H9 (cell line): ENCODE results near the gene VOPP1. TPM values are rescaled to one million over a fixed set of nuclear protein-coding genes. Genes with fewer than 3 reads are reported as not detected.

Experiments used
- DNase-seq: peaks from one replicate; pipeline ENCODE4 v3.0.0-alpha.2; 2017
- H2AFZ ChIP-seq: one replicate; pipeline ENCODE4 v1.6.1; 2013; ENCODE audit warnings: mild to moderate bottlenecking, low read length, control low read depth, moderate library complexity
- H2AK5ac ChIP-seq: 2 replicates; pipeline ENCODE4 v1.6.1; 2013; ENCODE audit warnings: low read length, control low read depth, mixed read lengths; ENCODE audit not compliant: insufficient read length
- H2BK120ac ChIP-seq: one replicate; pipeline ENCODE4 v1.6.1; 2013; ENCODE audit warnings: low read depth, mild to moderate bottlenecking, low read length, control low read depth, inconsistent platforms; ENCODE audit not compliant: poor library complexity, severe bottlenecking
- H2BK12ac ChIP-seq: 2 replicates; pipeline ENCODE4 v1.6.1; 2013; ENCODE audit warnings: low read length, control low read depth, mixed read lengths, low read depth; ENCODE audit not compliant: insufficient read length
- H2BK15ac ChIP-seq: 2 replicates; pipeline ENCODE4 v1.6.1; 2013; ENCODE audit warnings: low read depth, low read length, control low read depth
- H2BK20ac ChIP-seq: one replicate; pipeline ENCODE4 v1.6.1; 2013; ENCODE audit warnings: low read depth, mild to moderate bottlenecking, low read length, control low read depth, inconsistent platforms; ENCODE audit not compliant: poor library complexity, severe bottlenecking
- H2BK5ac ChIP-seq: 2 replicates; pipeline ENCODE4 v1.6.1; 2013; ENCODE audit warnings: low read length, control low read depth, mixed read lengths; ENCODE audit not compliant: insufficient read length
- H3K14ac ChIP-seq: 2 replicates; pipeline ENCODE4 v1.6.1; 2013; ENCODE audit warnings: low read length, control low read depth; ENCODE audit not compliant: insufficient read depth
- H3K18ac ChIP-seq: 2 replicates; pipeline ENCODE4 v1.6.1; 2013; ENCODE audit warnings: low read depth, mild to moderate bottlenecking, mixed read lengths, low read length, control low read depth; ENCODE audit not compliant: insufficient read length
- H3K23ac ChIP-seq: 2 replicates; pipeline ENCODE4 v1.6.1; 2013; ENCODE audit warnings: low read length, control low read depth, mixed read lengths, low read depth; ENCODE audit not compliant: insufficient read length
- H3K23me2 ChIP-seq: 2 replicates; pipeline ENCODE4 v1.6.1; 2013; ENCODE audit warnings: low read depth, mild to moderate bottlenecking, mixed read lengths, low read length, control low read depth; ENCODE audit not compliant: insufficient read length, poor library complexity, severe bottlenecking
- H3K27ac ChIP-seq: 2 replicates; pipeline ENCODE4 v1.5.1; 2013; ENCODE audit warnings: low read length, control low read depth, mixed read lengths, low read depth; ENCODE audit not compliant: insufficient read length
- H3K27me3 ChIP-seq: 2 replicates; pipeline ENCODE4 v1.6.1; 2013; ENCODE audit warnings: low read length, control low read depth, inconsistent platforms; ENCODE audit not compliant: insufficient read depth
- H3K4ac ChIP-seq: 2 replicates; pipeline ENCODE4 v1.6.1; 2013; ENCODE audit warnings: low read depth, mild to moderate bottlenecking, control low read depth, inconsistent platforms, low read length, moderate library complexity
- H3K4me1 ChIP-seq: 2 replicates; pipeline ENCODE4 v1.6.1; 2013; ENCODE audit warnings: low read length, control low read depth, inconsistent platforms; ENCODE audit not compliant: insufficient read depth
- H3K4me2 ChIP-seq: 2 replicates; pipeline ENCODE4 v1.6.1; 2013; ENCODE audit warnings: low read length, control low read depth, mixed read lengths; ENCODE audit not compliant: insufficient read length, insufficient read depth
- H3K56ac ChIP-seq: 2 replicates; pipeline ENCODE4 v1.6.1; 2013; ENCODE audit warnings: low read depth, mild to moderate bottlenecking, mixed read lengths, low read length, control low read depth; ENCODE audit not compliant: insufficient read length
- H3K79me1 ChIP-seq: 2 replicates; pipeline ENCODE4 v1.6.1; 2013; ENCODE audit warnings: low read depth, mild to moderate bottlenecking, moderate library complexity, low read length, control low read depth, inconsistent platforms; ENCODE audit not compliant: insufficient read depth, poor library complexity, severe bottlenecking
- H3K79me2 ChIP-seq: 2 replicates; pipeline ENCODE4 v1.6.1; 2013; ENCODE audit warnings: low read length, control low read depth, inconsistent platforms; ENCODE audit not compliant: insufficient read depth
- H3K9ac ChIP-seq: 2 replicates; pipeline ENCODE4 v1.6.1; 2013; ENCODE audit warnings: low read length, control low read depth, mixed read lengths; ENCODE audit not compliant: insufficient read length; ENCODE audit errors: extremely low read depth
- H3K9me3 ChIP-seq: one replicate; pipeline ENCODE4 v1.6.1; 2013; ENCODE audit warnings: low read depth, low read length, inconsistent platforms; ENCODE audit not compliant: control insufficient read depth
- H3T11ph ChIP-seq: one replicate; pipeline ENCODE4 v1.6.1; 2013; ENCODE audit warnings: mild to moderate bottlenecking, low read length, control low read depth, inconsistent platforms
- H4K20me1 ChIP-seq: one replicate; pipeline ENCODE4 v1.6.1; 2013; ENCODE audit not compliant: control insufficient read depth, insufficient read length, insufficient read depth
- H4K5ac ChIP-seq: 2 replicates; pipeline ENCODE4 v1.6.1; 2013; ENCODE audit warnings: low read depth, mild to moderate bottlenecking, mixed read lengths, low read length, control low read depth; ENCODE audit not compliant: insufficient read length
- H4K8ac ChIP-seq: replicated peaks from 2 replicates; pipeline ENCODE4 v1.6.1; 2013; ENCODE audit warnings: low read length, control low read depth, mixed read lengths, low read depth; ENCODE audit not compliant: insufficient read length
- H4K91ac ChIP-seq: 2 replicates; pipeline ENCODE4 v1.6.1; 2013; ENCODE audit warnings: low read depth, mild to moderate bottlenecking, moderate library complexity, mixed read lengths, low read length, control low read depth; ENCODE audit not compliant: insufficient read length
- H3K27ac Mint-ChIP-seq, 3 experiments: 2 replicates in 2 of 3; 3 replicates in 1 of 3; pipeline ENCODE4 v1.8.0; 2020 to 2021; ENCODE audit warnings: mixed read lengths in 3 of 3, mild to moderate bottlenecking in 1 of 3, moderate library complexity in 1 of 3
- H3K27me3 Mint-ChIP-seq: 2 replicates; pipeline ENCODE4 v1.8.0; 2021; ENCODE audit warnings: low read depth, mild to moderate bottlenecking, moderate library complexity, mixed read lengths
- H3K36me3 Mint-ChIP-seq, 3 experiments: 2 replicates in 2 of 3; 3 replicates in 1 of 3; pipeline ENCODE4 v1.8.0; 2020 to 2021; ENCODE audit warnings: low read depth in 3 of 3, mixed read lengths in 3 of 3; ENCODE audit not compliant: insufficient read depth in 1 of 3
- H3K4me1 Mint-ChIP-seq, 2 experiments: 2 replicates each; pipeline ENCODE4 v1.8.0; 2020; ENCODE audit warnings: mixed read lengths in 2 of 2
- H3K4me3 Mint-ChIP-seq, 2 experiments: 2 replicates in 1 of 2; 3 replicates in 1 of 2; pipeline ENCODE4 v1.8.0; 2020 to 2021; ENCODE audit warnings: mild to moderate bottlenecking in 2 of 2, mixed read lengths in 2 of 2, moderate library complexity in 1 of 2
- H3K9me3 Mint-ChIP-seq, 2 experiments: 2 replicates in 1 of 2; 3 replicates in 1 of 2; pipeline ENCODE4 v1.8.0; 2020; ENCODE audit warnings: mild to moderate bottlenecking in 2 of 2, mixed read lengths in 2 of 2, moderate library complexity in 1 of 2
- WGBS: extraction: QIAGEN DNeasy Blood & Tissue Kit; methylation state at CpG from one replicate; pipeline ENCODE4 v1.1.7; 2013; ENCODE audit warnings: missing lambda C conversion rate, low lambda C conversion rate, mixed read lengths; ENCODE audit not compliant: insufficient read length; ENCODE audit errors: extremely low coverage; 5-methylcytosine and 5-hydroxymethylcytosine counted together
- total RNA-seq: library from RNA; stranded (reverse); gene quantifications from 2 replicates; pipeline ENCODE4 v1.2.1, GENCODE V29; 2021
- TF ChIP-seq, protein P1 (sequence below): fragments of 200-600 bp; sonication (generic); conservative IDR thresholded peaks from 3 replicates; pipeline ENCODE4 v1.8.0; 2021; ENCODE audit warnings: antibody characterized with exemption, mild to moderate bottlenecking

Gene VOPP1
- total RNA-seq, 1 experiment from 2014 or later = 55.7 TPM

DNA sequence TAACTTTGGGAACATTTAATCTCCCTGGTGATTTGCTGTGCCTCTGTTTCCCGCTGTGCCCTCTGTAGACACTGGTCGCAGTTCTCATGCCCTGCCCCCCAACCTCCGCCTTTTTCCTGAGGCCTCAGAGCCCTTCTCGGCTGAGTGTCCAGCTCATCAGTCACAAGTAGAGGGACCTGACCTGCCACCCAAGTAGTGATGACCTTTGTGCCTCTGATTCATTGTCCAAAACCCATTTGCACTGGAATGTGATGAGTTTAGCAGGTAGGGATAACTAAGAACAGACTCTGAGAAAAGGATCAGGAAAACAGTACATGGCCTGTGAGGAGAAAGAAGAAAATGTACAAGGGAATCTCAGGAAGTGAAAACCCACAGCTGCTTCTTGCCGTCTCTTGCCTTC is 148.4 kb downstream of the VOPP1 start:
- no peak overlapping the region for H2AK5ac ChIP-seq
- no peak overlapping the region for H2BK12ac ChIP-seq
- no peak overlapping the region for H3K23ac ChIP-seq
- no peaks in the 10 kb centered on the region for H3K79me2 ChIP-seq
- no CpG with 5 or more reads among the region's 5 CpGs for WGBS
- H3K27me3 ChIP-seq = no peaks in the 10 kb centered on the region
- H3K27ac Mint-ChIP-seq = peak overlapping the region in 2 of 3 experiments; percentile 28 to 59; a peak in 3 of 7 replicates
- H3K27ac ChIP-seq = no peak overlapping the region
- no peak overlapping the region for H4K8ac ChIP-seq
- no peak overlapping the region for H3T11ph ChIP-seq
- H2BK15ac ChIP-seq = no peak overlapping the region
- H3K4me1 ChIP-seq = peaks cover 4% of the 10 kb centered on the region
- no peaks in the 10 kb centered on the region for H3K9me3 Mint-ChIP-seq
- H2AFZ ChIP-seq = no peak overlapping the region
- no peaks in the 10 kb centered on the region for H3K79me1 ChIP-seq
- no peak overlapping the region for H3K56ac ChIP-seq
- H3K18ac ChIP-seq = no peak overlapping the region
- H4K20me1 ChIP-seq = no peaks in the 10 kb centered on the region
- DNase-seq = no peak
- H3K14ac ChIP-seq = no peak overlapping the region
- no peak overlapping the region for H2BK5ac ChIP-seq
- TF ChIP-seq, protein P1, sequence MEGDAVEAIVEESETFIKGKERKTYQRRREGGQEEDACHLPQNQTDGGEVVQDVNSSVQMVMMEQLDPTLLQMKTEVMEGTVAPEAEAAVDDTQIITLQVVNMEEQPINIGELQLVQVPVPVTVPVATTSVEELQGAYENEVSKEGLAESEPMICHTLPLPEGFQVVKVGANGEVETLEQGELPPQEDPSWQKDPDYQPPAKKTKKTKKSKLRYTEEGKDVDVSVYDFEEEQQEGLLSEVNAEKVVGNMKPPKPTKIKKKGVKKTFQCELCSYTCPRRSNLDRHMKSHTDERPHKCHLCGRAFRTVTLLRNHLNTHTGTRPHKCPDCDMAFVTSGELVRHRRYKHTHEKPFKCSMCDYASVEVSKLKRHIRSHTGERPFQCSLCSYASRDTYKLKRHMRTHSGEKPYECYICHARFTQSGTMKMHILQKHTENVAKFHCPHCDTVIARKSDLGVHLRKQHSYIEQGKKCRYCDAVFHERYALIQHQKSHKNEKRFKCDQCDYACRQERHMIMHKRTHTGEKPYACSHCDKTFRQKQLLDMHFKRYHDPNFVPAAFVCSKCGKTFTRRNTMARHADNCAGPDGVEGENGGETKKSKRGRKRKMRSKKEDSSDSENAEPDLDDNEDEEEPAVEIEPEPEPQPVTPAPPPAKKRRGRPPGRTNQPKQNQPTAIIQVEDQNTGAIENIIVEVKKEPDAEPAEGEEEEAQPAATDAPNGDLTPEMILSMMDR = no peak
- H3K4ac ChIP-seq = no peak overlapping the region
- no peak overlapping the region for H4K5ac ChIP-seq
- no peak overlapping the region for H3K4me2 ChIP-seq
- no peak overlapping the region for H3K9ac ChIP-seq
- no peak overlapping the region for H3K4me3 Mint-ChIP-seq
- H3K9me3 ChIP-seq = no peaks in the 10 kb centered on the region
- no peaks in the 10 kb centered on the region for H3K27me3 Mint-ChIP-seq
- H3K36me3 Mint-ChIP-seq = peaks cover 6 to 16% (median 9%) of the 10 kb centered on the region in 3 experiments; a peak in 6 of 7 replicates
- no peak overlapping the region for H2BK20ac ChIP-seq
- H2BK120ac ChIP-seq = no peak overlapping the region
- no peak overlapping the region for H4K91ac ChIP-seq
- peaks cover 30 to 31% of the 10 kb centered on the region in 2 experiments for H3K4me1 Mint-ChIP-seq
- no peaks in the 10 kb centered on the region for H3K23me2 ChIP-seq
